WERI-Rb-1 (cell line): ENCODE results near the gene PC.

Source experiments
- DNase-seq: peaks from one replicate; pipeline ENCODE4 v3.0.0-alpha.2; 2020
- H3K27ac ChIP-seq: fragments of 250-450 bp; sonication (Bioruptor Pico); 2 replicates; pipeline ENCODE4 v1.5.1; 2020; ENCODE audit warnings: mild to moderate bottlenecking, moderate library complexity
- H3K27me3 ChIP-seq: fragments of 250-450 bp; sonication (Bioruptor Pico); 2 replicates; pipeline ENCODE4 v1.5.1; 2021; ENCODE audit warnings: mild to moderate bottlenecking, low read depth, moderate library complexity; ENCODE audit not compliant: insufficient read depth, severe bottlenecking
- H3K36me3 ChIP-seq: fragments of 250-450 bp; sonication (Bioruptor Pico); 2 replicates; pipeline ENCODE4 v1.5.1; 2020; ENCODE audit warnings: mild to moderate bottlenecking, moderate library complexity
- H3K4me3 ChIP-seq: 2 replicates; pipeline ENCODE4 v1.5.1; 2011; ENCODE audit warnings: low read depth, mild to moderate bottlenecking, control low read depth, low read length
- H3K9me3 ChIP-seq: fragments of 250-450 bp; sonication (Bioruptor Pico); 2 replicates; pipeline ENCODE4 v1.5.1; 2021; ENCODE audit warnings: mild to moderate bottlenecking, moderate library complexity; ENCODE audit not compliant: severe bottlenecking
- TF ChIP-seq, protein P1 (sequence below): IDR thresholded peaks from 2 replicates; pipeline ENCODE4 v1.5.1; 2011; ENCODE audit warnings: low read depth, mild to moderate bottlenecking, control low read depth, inconsistent platforms, low read length

PC gene

DNA sequence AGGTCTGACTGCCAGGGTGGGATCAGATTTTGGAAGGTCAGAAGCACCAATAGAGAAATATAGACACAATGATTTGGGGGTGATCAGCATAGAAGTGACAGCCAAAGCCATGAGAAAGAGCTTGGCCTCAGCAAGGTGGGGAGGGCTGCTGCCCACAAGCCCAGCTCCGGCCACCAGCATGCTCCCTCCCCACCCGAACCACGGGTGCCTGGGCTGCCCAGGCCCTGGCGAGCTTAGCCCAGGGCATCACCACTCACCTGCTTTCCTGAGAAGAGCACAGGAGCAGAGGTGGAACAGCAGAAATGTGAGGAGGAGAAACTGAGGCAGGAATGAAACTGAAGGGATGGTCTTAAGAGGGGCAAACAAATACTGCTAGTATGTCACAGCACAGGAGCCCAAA lies 52.6 kb downstream of the PC start:
- DNase-seq: no peak
- Histone ChIP-seq H3K36me3 (no peaks in the 10 kb centered on the region), H3K4me3 (no peak overlapping the region), H3K27me3 (no peaks in the 10 kb centered on the region), H3K9me3 (no peaks in the 10 kb centered on the region), H3K27ac (no peak overlapping the region)
- TF ChIP-seq, protein P1, sequence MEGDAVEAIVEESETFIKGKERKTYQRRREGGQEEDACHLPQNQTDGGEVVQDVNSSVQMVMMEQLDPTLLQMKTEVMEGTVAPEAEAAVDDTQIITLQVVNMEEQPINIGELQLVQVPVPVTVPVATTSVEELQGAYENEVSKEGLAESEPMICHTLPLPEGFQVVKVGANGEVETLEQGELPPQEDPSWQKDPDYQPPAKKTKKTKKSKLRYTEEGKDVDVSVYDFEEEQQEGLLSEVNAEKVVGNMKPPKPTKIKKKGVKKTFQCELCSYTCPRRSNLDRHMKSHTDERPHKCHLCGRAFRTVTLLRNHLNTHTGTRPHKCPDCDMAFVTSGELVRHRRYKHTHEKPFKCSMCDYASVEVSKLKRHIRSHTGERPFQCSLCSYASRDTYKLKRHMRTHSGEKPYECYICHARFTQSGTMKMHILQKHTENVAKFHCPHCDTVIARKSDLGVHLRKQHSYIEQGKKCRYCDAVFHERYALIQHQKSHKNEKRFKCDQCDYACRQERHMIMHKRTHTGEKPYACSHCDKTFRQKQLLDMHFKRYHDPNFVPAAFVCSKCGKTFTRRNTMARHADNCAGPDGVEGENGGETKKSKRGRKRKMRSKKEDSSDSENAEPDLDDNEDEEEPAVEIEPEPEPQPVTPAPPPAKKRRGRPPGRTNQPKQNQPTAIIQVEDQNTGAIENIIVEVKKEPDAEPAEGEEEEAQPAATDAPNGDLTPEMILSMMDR: no peak

DNA sequence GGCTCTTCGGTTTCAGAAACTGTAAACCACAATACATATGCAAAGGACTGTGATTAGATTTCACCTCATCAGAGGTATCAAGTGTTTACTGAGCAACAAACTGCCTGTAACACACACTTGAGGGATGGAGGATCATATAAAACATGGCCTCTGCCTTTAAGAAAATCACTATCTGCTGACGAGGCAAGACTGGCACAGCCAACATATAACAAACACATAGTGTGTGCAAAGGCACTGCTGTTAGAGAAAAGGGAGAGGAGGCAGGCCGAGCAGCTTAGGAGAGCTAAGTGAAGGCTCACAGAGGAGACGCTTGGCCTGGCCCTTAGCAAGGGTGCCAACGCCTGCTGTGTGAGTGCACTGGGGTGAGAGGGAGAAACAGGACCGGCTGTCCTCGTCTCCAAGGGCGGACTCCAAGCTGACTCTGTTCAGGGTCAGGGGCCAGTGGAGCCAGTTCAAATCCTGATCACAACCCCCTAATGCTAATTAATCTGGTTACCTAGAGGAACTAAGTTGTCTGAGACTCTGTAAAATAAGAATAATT lies 53.1 kb downstream of the PC start:
- Histone ChIP-seq H3K27me3 (no peaks in the 10 kb centered on the region), H3K4me3 (no peak overlapping the region), H3K9me3 (no peaks in the 10 kb centered on the region), H3K27ac (no peak overlapping the region), H3K36me3 (no peaks in the 10 kb centered on the region)
- no peak for DNase-seq
- TF ChIP-seq, protein P1: no peak

DNA sequence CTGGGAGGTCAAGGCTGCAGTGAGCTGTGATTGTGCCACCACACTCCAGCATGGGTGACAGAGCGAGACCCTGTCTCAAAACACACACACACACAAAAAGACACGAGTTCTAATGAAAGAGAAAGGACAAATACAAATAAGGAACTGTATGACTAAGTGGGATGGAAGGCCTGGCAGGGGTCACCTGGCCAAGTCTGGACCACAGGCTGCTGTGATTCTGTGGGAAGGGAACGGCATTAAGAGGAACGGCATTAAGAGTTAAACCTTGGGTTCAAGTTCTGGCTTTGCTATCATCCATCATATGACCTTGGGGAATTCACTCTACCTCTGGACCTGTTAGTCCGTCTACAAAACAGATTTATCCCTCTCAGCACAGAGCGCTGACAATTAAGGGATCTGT lies 53.6 kb downstream of the PC start:
- H3K27ac ChIP-seq: no peak overlapping the region

DNA sequence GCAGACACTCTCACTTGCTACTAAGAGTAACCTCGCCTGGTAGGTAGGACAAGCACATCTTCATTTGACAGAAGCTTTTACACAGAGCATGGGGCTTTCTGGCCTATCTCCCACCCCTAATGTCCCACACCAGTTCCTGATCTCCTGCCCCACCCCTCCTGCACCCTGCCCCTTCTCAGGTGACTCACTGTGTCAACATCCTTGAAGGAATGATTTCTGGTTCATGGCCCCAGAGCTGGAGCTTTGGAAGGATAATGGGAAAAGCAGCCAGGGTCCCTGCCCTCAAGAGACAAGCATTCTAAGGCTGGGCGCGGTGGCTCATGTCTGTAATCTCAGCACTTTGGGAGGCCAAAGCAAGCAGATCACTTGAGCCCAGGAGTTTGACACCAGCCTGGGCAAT lies 54.1 kb downstream of the PC start:
- TF ChIP-seq, protein P1: no peak
- H3K4me3 ChIP-seq: no peak overlapping the region
- DNase-seq: no peak
- no peak overlapping the region for H3K27ac ChIP-seq
- H3K27me3 ChIP-seq: no peaks in the 10 kb centered on the region
- H3K36me3 ChIP-seq: no peaks in the 10 kb centered on the region
- H3K9me3 ChIP-seq: no peaks in the 10 kb centered on the region

More for the DNA sequence above, 53.6 kb downstream of the PC start:
- Histone ChIP-seq H3K9me3 (no peaks in the 10 kb centered on the region), H3K36me3 (no peaks in the 10 kb centered on the region), H3K4me3 (no peak overlapping the region), H3K27me3 (no peaks in the 10 kb centered on the region)
- no peak for DNase-seq
- TF ChIP-seq, protein P1: no peak

DNA sequence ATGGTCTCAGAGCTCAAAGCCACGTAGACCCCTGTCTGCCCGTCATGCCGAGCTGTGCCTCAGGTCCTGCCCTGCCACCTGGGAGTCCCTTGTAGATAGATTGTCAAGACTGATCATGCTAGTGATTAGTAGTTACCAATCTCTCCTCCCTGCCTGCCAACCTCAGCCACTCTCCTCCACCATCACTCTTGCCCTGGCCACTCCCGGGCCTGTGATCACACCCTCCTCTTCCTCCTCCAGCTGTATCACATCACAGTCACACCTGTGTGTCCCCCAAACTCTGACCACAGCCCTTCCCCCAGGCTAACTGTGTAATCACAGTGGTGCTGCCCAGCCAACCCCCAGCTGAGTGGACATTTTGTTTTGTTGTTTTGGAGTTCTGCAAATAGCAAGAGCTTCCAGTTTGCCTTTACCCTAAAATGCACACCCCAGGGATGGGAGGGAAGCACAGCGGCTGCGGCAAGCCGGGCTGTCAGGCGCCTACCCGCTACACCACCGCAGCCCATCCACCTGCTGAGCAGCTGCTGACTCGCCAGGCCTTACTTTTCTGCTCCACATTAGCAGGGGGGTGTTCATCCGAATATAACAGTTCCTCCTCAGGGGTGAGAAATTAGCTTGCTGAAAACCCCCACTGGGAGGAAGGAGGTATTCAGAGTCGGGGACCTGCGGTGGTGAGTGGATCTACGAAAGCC lies 55.6 kb downstream of the PC start:
- Histone ChIP-seq H3K36me3 (no peaks in the 10 kb centered on the region), H3K27ac (no peak overlapping the region), H3K9me3 (no peaks in the 10 kb centered on the region), H3K27me3 (no peaks in the 10 kb centered on the region), H3K4me3 (no peak overlapping the region)
- TF ChIP-seq, protein P1: no peak
- no peak for DNase-seq

DNA sequence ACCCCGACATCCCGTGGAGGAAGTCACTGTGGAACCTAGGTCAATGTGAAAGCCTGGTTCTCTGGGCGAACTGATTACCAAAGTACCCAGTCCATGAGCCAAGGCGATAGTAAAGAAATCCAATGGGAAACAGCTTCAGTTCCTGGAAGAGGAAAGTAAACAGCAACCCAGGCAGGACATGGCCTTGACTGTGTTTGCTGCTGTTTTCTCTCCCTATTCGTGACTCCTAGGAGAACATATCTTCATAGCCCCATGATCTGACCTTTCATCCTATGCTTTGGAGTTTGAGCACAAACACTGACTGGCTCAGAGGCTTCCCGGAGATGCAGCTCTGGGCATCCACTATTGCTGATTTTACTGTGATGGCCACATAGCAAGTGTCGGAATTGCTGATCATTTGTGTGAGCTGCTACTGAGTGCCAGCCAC lies 56.2 kb downstream of the PC start:
- Histone ChIP-seq H3K27me3 (no peaks in the 10 kb centered on the region), H3K27ac (no peak overlapping the region), H3K4me3 (no peak overlapping the region), H3K36me3 (no peaks in the 10 kb centered on the region), H3K9me3 (no peaks in the 10 kb centered on the region)
- TF ChIP-seq, protein P1: no peak
- DNase-seq: no peak
